Caco-2 (cell line): ENCODE data around the gene SNRPN. TPM values are rescaled to one million over a fixed set of nuclear protein-coding genes. Genes with fewer than 3 reads are reported as not detected.
A peak's percentile ranks its signal among the peaks of the same experiment; 100 is the strongest.

Experiments used
- Bru-seq: library from RNA; stranded (reverse); fragments of 400-500 nt; gene quantifications from one replicate; lab custom pipeline; 2021; lab: Mats Ljungman, UMichigan
- BruChase-seq, 2 experiments: library from RNA; stranded (reverse); fragments of 400-500 nt; gene quantifications; one replicate each; lab custom pipeline; 2021; lab: Mats Ljungman, UMichigan
- BruUV-seq: library from RNA; stranded (reverse); fragments of 400-500 nt; replicated peaks from 2 replicates; lab custom pipeline; 2021; lab: Mats Ljungman, UMichigan
- CTCF ChIA-PET: fragments of 300-600 bp; sonication (Branson Sonifier 250); formaldehyde crosslinking; loops from one replicate; lab custom pipeline; 2022; ENCODE audit warnings: antibody characterized with exemption; lab: Charles Lee
- POLR2A ChIA-PET: fragments of 300-600 bp; sonication (Branson Sonifier 250); formaldehyde crosslinking; loops from one replicate; lab custom pipeline; 2022; ENCODE audit warnings: antibody characterized with exemption; lab: Charles Lee
- DNase-seq, 2 experiments: peaks; one replicate each; pipeline versions ENCODE4 v3.0.0 to v3.0.0-alpha.2; 2020 to 2022
- H3K27me3 ChIP-seq: replicated peaks from 2 replicates; pipeline ENCODE4 v1.6.0; 2011; ENCODE audit warnings: low read length; ENCODE audit not compliant: control insufficient read depth, insufficient read depth
- H3K36me3 ChIP-seq: 2 replicates; pipeline ENCODE4 v1.5.1; 2011; ENCODE audit warnings: low read length; ENCODE audit not compliant: control insufficient read depth, insufficient read depth
- H3K4me1 ChIP-seq: fragments of 250-450 bp; sonication (Bioruptor Pico); 2 replicates; pipeline ENCODE4 v1.5.1; 2020; ENCODE audit warnings: mild to moderate bottlenecking
- H3K4me3 ChIP-seq: 2 replicates; pipeline ENCODE4 v1.5.1; 2011; ENCODE audit warnings: low read depth, mild to moderate bottlenecking, control low read depth, low read length
- H3K9me3 ChIP-seq: fragments of 250-450 bp; sonication (Bioruptor Pico); 2 replicates; pipeline ENCODE4 v1.5.1; 2020; ENCODE audit warnings: mild to moderate bottlenecking, moderate library complexity
- H3K27ac Mint-ChIP-seq: one replicate; pipeline ENCODE4 v1.8.0; 2022; ENCODE audit warnings: mixed read lengths; ENCODE audit not compliant: unreplicated experiment
- H3K27me3 Mint-ChIP-seq: one replicate; pipeline ENCODE4 v1.8.0; 2022; ENCODE audit warnings: mixed read lengths; ENCODE audit not compliant: insufficient read depth, unreplicated experiment
- H3K36me3 Mint-ChIP-seq: one replicate; pipeline ENCODE4 v1.8.0; 2022; ENCODE audit warnings: mild to moderate bottlenecking, mixed read lengths; ENCODE audit not compliant: insufficient read depth, unreplicated experiment
- H3K4me1 Mint-ChIP-seq: one replicate; pipeline ENCODE4 v1.8.0; 2022; ENCODE audit warnings: low read depth, mixed read lengths; ENCODE audit not compliant: unreplicated experiment
- H3K4me3 Mint-ChIP-seq: one replicate; pipeline ENCODE4 v1.8.0; 2022; ENCODE audit warnings: mild to moderate bottlenecking, moderate library complexity, mixed read lengths; ENCODE audit not compliant: unreplicated experiment
- H3K9me3 Mint-ChIP-seq: one replicate; pipeline ENCODE4 v1.8.0; 2022; ENCODE audit warnings: mixed read lengths; ENCODE audit not compliant: unreplicated experiment
- CTCF ChIP-seq, 2 experiments: fragments of 200-600 bp in 1 of 2; IDR thresholded peaks; 1 replicate in 1 of 2; 2 replicates in 1 of 2; pipeline versions ENCODE4 v1.5.1 to v1.8.0; 2011 to 2022; ENCODE audit warnings: antibody characterized with exemption in 1 of 2, control low read depth in 1 of 2, inconsistent platforms in 1 of 2, low read depth in 1 of 2, low read length in 1 of 2, mild to moderate bottlenecking in 1 of 2, moderate library complexity in 1 of 2; ENCODE audit not compliant: insufficient read depth in 1 of 2, severe bottlenecking in 1 of 2, unreplicated experiment in 1 of 2
- intact Hi-C: fragments of 100-400 bp; cut with micrococcal nuclease; formaldehyde crosslinking; loops from one replicate; pipeline ENCODE4 v1.10.0; 2022; ENCODE audit not compliant: unreplicated experiment
- long read RNA-seq: library from polyadenylated mRNA; stranded (forward); transcript quantifications from one replicate; pipeline ENCODE4 v2.0.0, GENCODE V29; 2022
- total RNA-seq: library from RNA; stranded (reverse); gene quantifications from 2 replicates; pipeline ENCODE4 v1.2.3, GENCODE V29; 2022

SNRPN gene
- total RNA-seq = 157 and 167 TPM in 2 replicates
- percentile 39 among the genes with signal in this experiment for Bru-seq, nascent RNA
- percentile 47 among the genes with signal in this experiment for BruChase-seq, experiment 1, labeled RNA remaining after a 2-hour chase
- percentile 53 among the genes with signal in this experiment for BruChase-seq, experiment 2, labeled RNA remaining after a 6-hour chase
- long read RNA-seq, transcript SNRPN-202 (10 exons, 1,528 nt) = major isoform, 306 of 423 reads
- long read RNA-seq, partial matches to known transcripts = 11 of 423 reads
- long read RNA-seq, other reads (novel, unspliced or antisense) = 103 of 423 reads

GRCh38 chr15:24954783-24955530, at the start of gene SNRPN, which contains the start of gene SNURF:
Gene SNRPN, plus strand, starts transcription at chr15:24954987. Its CDS starts 19,467 bp downstream, at chr15:24974454.
Gene SNURF, plus strand, starts transcription at chr15:24954987. Its CDS starts 62 bp downstream, at chr15:24955049.
- DNase-seq = peak; percentile 81 to 82
- Mint-ChIP-seq H3K4me3 (peak within 1 kb of the TSS; percentile 80), H3K4me1 (no peaks in the 10 kb centered on the region), H3K36me3 (peaks cover 18% of the 10 kb centered on the region), H3K27me3 (no peaks in the 10 kb centered on the region), H3K27ac (peak within 1 kb of the TSS; percentile 95), H3K9me3 (no peaks in the 10 kb centered on the region)
- no TSS peak for BruUV-seq
- H3K9me3 ChIP-seq = no peaks in the 10 kb centered on the region
- H3K36me3 ChIP-seq = no peaks in the 10 kb centered on the region
- H3K4me3 ChIP-seq = peak within 1 kb of the TSS; percentile 86
- H3K4me1 ChIP-seq = peaks cover 7% of the 10 kb centered on the region; the same call in 1 of the 2 replicates
- no peak for TF ChIP-seq CTCF (IDR thresholded peaks at IDR 0.05; ENCODE audit: insufficient read depth in 1 of 2, low read depth in 1 of 2, low read length in 1 of 2, severe bottlenecking in 1 of 2, unreplicated experiment in 1 of 2)
- no peaks in the 10 kb centered on the region for H3K27me3 ChIP-seq
- ChIA-PET POLR2A (interaction anchor here (0.5 kb wide), 1 partner anchor 549 kb away, joined by 3 read pairs; no protein-coding TSS in a partner anchor), CTCF (no interaction called here)
- intact Hi-C loops = loop anchor here (5.0 kb wide), 1 partner anchor 482 kb away; the partner anchor contains the start of gene UBE3A

DNA sequence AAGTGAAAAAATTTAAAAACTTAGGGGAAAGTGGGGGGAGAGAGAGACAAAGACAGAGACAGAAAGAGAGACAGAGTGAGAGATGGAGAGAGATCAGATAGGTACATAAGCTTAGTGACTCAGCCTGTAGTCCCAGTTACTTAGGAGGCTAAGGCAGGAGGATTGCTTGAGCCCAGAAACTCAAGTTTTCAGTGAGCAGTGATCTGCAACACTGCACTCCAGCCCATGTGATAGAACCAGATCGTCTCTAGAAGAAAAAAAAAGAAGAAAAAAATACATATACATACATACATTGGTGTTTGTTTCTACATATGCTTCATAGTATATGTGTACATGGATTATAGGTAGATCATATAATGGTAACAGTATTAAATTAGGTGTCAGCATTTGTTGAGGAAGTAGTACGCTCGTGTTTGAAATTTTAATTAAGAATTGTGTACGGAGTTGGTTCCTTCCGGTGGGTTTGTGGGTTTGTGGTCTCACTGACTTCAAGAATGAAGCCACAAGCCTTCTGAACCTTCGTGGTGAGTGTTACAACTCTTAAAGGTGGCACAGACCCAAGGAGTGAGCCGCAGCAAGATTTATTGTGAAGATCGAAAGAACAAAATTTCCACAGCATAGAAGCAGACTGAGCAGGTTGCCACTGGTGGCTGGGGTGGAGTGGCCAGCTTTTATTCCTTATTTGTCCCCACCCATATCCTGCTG, 38.3 kb upstream of the SNRPN start:
- TF ChIP-seq CTCF (IDR thresholded peaks at IDR 0.05; ENCODE audit: insufficient read depth in 1 of 2, low read depth in 1 of 2, low read length in 1 of 2, severe bottlenecking in 1 of 2, unreplicated experiment in 1 of 2) = no peak
- peaks cover 38% of the 10 kb centered on the region for H3K9me3 Mint-ChIP-seq
- Histone ChIP-seq H3K36me3 (no peaks in the 10 kb centered on the region), H3K4me1 (peaks cover 11% of the 10 kb centered on the region; the same call in 1 of the 2 replicates), H3K4me3 (no peak overlapping the region), H3K9me3 (peaks cover 18% of the 10 kb centered on the region), H3K27me3 (no peaks in the 10 kb centered on the region)
- no peak overlapping the region for H3K27ac Mint-ChIP-seq
- H3K4me1 Mint-ChIP-seq = peaks cover 9% of the 10 kb centered on the region
- H3K27me3 Mint-ChIP-seq = no peaks in the 10 kb centered on the region
- no TSS peak for BruUV-seq
- ChIA-PET CTCF (no interaction called here), POLR2A (no interaction called here)
- DNase-seq = no peak
- H3K4me3 Mint-ChIP-seq = no peak overlapping the region
- intact Hi-C loops = no loop called here
- peaks cover 13% of the 10 kb centered on the region for H3K36me3 Mint-ChIP-seq

DNA sequence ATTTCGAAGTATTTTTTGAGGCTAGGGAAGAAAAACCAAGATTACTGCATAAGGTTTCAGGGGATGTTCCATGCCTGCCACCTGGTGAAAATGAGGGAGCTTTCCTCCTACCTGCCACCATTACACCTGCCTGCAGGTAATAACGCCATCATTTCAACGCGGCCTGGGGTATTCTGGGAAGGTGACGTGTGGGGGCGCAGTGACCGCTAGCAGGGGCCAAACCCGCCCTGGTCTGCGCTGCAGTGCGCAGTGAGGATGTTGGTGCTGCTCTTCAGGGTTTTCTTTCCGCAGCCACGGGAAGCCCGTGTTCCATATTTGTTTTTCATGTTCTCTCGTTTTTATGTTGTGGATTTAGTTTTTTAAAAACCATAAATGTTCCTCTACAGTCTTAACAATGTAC, 37.4 kb upstream of the SNRPN start:
- H3K27me3 ChIP-seq = no peaks in the 10 kb centered on the region
- no TSS peak for BruUV-seq
- intact Hi-C loops = no loop called here
- peaks cover 9% of the 10 kb centered on the region for H3K4me1 Mint-ChIP-seq
- peaks cover 13% of the 10 kb centered on the region; the same call in 1 of the 2 replicates for H3K4me1 ChIP-seq
- H3K27me3 Mint-ChIP-seq = no peaks in the 10 kb centered on the region
- no peaks in the 10 kb centered on the region for H3K36me3 ChIP-seq
- no peak for TF ChIP-seq CTCF (IDR thresholded peaks at IDR 0.05; ENCODE audit: insufficient read depth in 1 of 2, low read depth in 1 of 2, low read length in 1 of 2, severe bottlenecking in 1 of 2, unreplicated experiment in 1 of 2)
- ChIA-PET CTCF (no interaction called here), POLR2A (no interaction called here)
- no peak overlapping the region for H3K27ac Mint-ChIP-seq
- no peak overlapping the region for H3K4me3 ChIP-seq
- peaks cover 13% of the 10 kb centered on the region for H3K36me3 Mint-ChIP-seq
- DNase-seq = no peak
- peaks cover 18% of the 10 kb centered on the region for H3K9me3 ChIP-seq
- H3K9me3 Mint-ChIP-seq = peaks cover 38% of the 10 kb centered on the region
- H3K4me3 Mint-ChIP-seq = no peak overlapping the region
